SK-N-SH (cell line): ENCODE measurements around the gene IL4R. TPM values are rescaled to one million over a fixed set of nuclear protein-coding genes. Genes with fewer than 3 reads are reported as not detected.

Experiments used
- CTCF ChIA-PET: fragments of 300-600, 350-600 bp; formaldehyde crosslinking; extraction: SDS; loops from one replicate; lab custom pipeline; 2021; lab: Yijun Ruan, JAX
- POLR2A ChIA-PET: fragments of 350-600 bp; sonication (Branson Sonifier 250); formaldehyde crosslinking; extraction: SDS; loops from one replicate; lab custom pipeline; 2020; ENCODE audit warnings: antibody characterized with exemption, inconsistent platforms; lab: Yijun Ruan, JAX
- DNase-seq: peaks from one replicate; pipeline ENCODE4 v3.0.0; 2012
- H2AFZ ChIP-seq: fragments of 200-600 bp; sonication (generic); 2 replicates; pipeline ENCODE4 v1.8.1; 2016; ENCODE audit warnings: antibody characterized with exemption, mild to moderate bottlenecking, low read depth
- H3F3A ChIP-seq: fragments of 200-600 bp; sonication (generic); replicated peaks from 2 replicates; pipeline ENCODE3; 2016; ENCODE audit warnings: antibody characterized with exemption, mild to moderate bottlenecking; ENCODE audit not compliant: insufficient read depth
- H3K27ac ChIP-seq, 2 experiments: fragments of 200-500 bp in 1 of 2; fragments of 200-600 bp in 1 of 2; sonication (Bioruptor generic) in 1 of 2; sonication (generic), shearing (Covaris generic) in 1 of 2; 2 replicates each; pipeline versions ENCODE4 v1.5.1 to v1.6.1; 2014 to 2016; ENCODE audit warnings: low read depth in 2 of 2, inconsistent platforms in 1 of 2, low read length in 1 of 2, mild to moderate bottlenecking in 1 of 2, mixed read lengths in 1 of 2
- H3K27me3 ChIP-seq: fragments of 200-600 bp; sonication (generic), shearing (Covaris generic); 2 replicates; pipeline ENCODE4 v1.6.1; 2016; ENCODE audit warnings: mixed run types; ENCODE audit not compliant: insufficient read depth
- H3K36me3 ChIP-seq, 2 experiments: fragments of 200-500 bp in 1 of 2; fragments of 200-600 bp in 1 of 2; sonication (Bioruptor generic) in 1 of 2; sonication (generic) in 1 of 2; replicated peaks in 1 of 2; 2 replicates each; pipeline versions ENCODE3 to v1.5.1; 2014 to 2016; ENCODE audit warnings: low read length in 1 of 2, mild to moderate bottlenecking in 1 of 2; ENCODE audit not compliant: insufficient read depth in 2 of 2, control insufficient read depth in 1 of 2
- H3K4me1 ChIP-seq, 2 experiments: fragments of 200-500 bp in 1 of 2; fragments of 200-600 bp in 1 of 2; sonication (Bioruptor generic) in 1 of 2; sonication (generic), shearing (Covaris generic) in 1 of 2; 2 replicates each; pipeline versions ENCODE4 v1.5.1 to v1.6.1; 2014 to 2016; ENCODE audit warnings: low read depth in 1 of 2, low read length in 1 of 2, mixed run types in 1 of 2; ENCODE audit not compliant: insufficient read depth in 2 of 2, control insufficient read depth in 1 of 2
- H3K4me2 ChIP-seq: fragments of 200-600 bp; sonication (generic), shearing (Covaris generic); 2 replicates; pipeline ENCODE4 v1.6.1; 2017; ENCODE audit warnings: mixed run types
- H3K4me3 ChIP-seq, 2 experiments: fragments of 200-500 bp in 1 of 2; fragments of 200-600 bp in 1 of 2; sonication (Bioruptor generic) in 1 of 2; sonication (generic), shearing (Covaris generic) in 1 of 2; 2 replicates each; pipeline versions ENCODE4 v1.5.1 to v1.8.1; 2014 to 2016; ENCODE audit warnings: low read depth in 2 of 2, inconsistent platforms in 1 of 2, low read length in 1 of 2, mild to moderate bottlenecking in 1 of 2, mixed read lengths in 1 of 2, moderate library complexity in 1 of 2
- H3K79me2 ChIP-seq: fragments of 200-600 bp; sonication (generic); 2 replicates; pipeline ENCODE4 v1.8.1; 2017; ENCODE audit warnings: mild to moderate bottlenecking; ENCODE audit not compliant: insufficient read depth
- H3K9ac ChIP-seq: fragments of 200-600 bp; sonication (generic); 2 replicates; pipeline ENCODE4 v1.6.1; 2017; ENCODE audit warnings: mixed run types
- H3K9me2 ChIP-seq: fragments of 200-600 bp; sonication (generic); 2 replicates; pipeline ENCODE4 v1.6.1; 2017; ENCODE audit warnings: mixed run types
- H3K9me3 ChIP-seq: fragments of 200-600 bp; sonication (generic); 2 replicates; pipeline ENCODE4 v1.6.1; 2017; ENCODE audit warnings: mixed run types, mild to moderate bottlenecking, moderate library complexity
- H4K20me1 ChIP-seq: fragments of 200-600 bp; sonication (generic); 2 replicates; pipeline ENCODE4 v1.6.1; 2017; ENCODE audit warnings: mild to moderate bottlenecking, mixed run types; ENCODE audit not compliant: insufficient read depth
- CHD2 ChIP-seq: fragments of 150-350 bp; IDR thresholded peaks from 2 replicates; pipeline ENCODE4 v1.6.1; 2018; ENCODE audit warnings: low read length; ENCODE audit not compliant: partially characterized antibody
- CTCF ChIP-seq: fragments of 200-600 bp; sonication (generic); IDR thresholded peaks from 2 replicates; pipeline ENCODE4 v1.6.1; 2017; ENCODE audit warnings: antibody characterized with exemption, mild to moderate bottlenecking, moderate library complexity
- ELF1 ChIP-seq: IDR thresholded peaks from 2 replicates; pipeline ENCODE4 v1.4.0; 2012
- EP300 ChIP-seq, 2 experiments: IDR thresholded peaks; 2 replicates each; pipeline versions ENCODE4 v1.4.0 to v1.6.1; 2012; ENCODE audit warnings: borderline replicate concordance in 1 of 2, low read depth in 1 of 2, low read length in 1 of 2
- EZH2phosphoT487 ChIP-seq: fragments of 200-600 bp; sonication (generic); IDR thresholded peaks from 2 replicates; pipeline ENCODE4 v1.6.1; 2017; ENCODE audit warnings: low read depth, mixed run types, mild to moderate bottlenecking, antibody characterized with exemption, moderate library complexity, borderline replicate concordance
- FOSL2 ChIP-seq: IDR thresholded peaks from 2 replicates; pipeline ENCODE4 v1.4.0; 2012; ENCODE audit warnings: low read depth, mild to moderate bottlenecking, moderate library complexity, borderline replicate concordance
- GABPA ChIP-seq: IDR thresholded peaks from 2 replicates; pipeline ENCODE4 v1.4.0; 2012; ENCODE audit warnings: low read depth, mild to moderate bottlenecking
- IRF3 ChIP-seq: fragments of 150-350 bp; IDR thresholded peaks from 2 replicates; pipeline ENCODE4 v1.6.1; 2016; ENCODE audit warnings: mild to moderate bottlenecking, low read depth, low read length
- MAX ChIP-seq: IDR thresholded peaks from 2 replicates; pipeline ENCODE4 v1.4.0; 2012; ENCODE audit warnings: low read depth
- MXI1 ChIP-seq: IDR thresholded peaks from 2 replicates; pipeline ENCODE4 v1.6.1; 2012; ENCODE audit warnings: mild to moderate bottlenecking, low read depth, low read length, improper control_type of control experiment
- RFX5 ChIP-seq: IDR thresholded peaks from 2 replicates; pipeline ENCODE4 v1.6.1; 2012; ENCODE audit warnings: mild to moderate bottlenecking, improper control_type of control experiment, low read length
- RXRA ChIP-seq: IDR thresholded peaks from 2 replicates; pipeline ENCODE4 v1.4.0; 2012; ENCODE audit warnings: low read depth, mild to moderate bottlenecking, borderline replicate concordance
- SIN3A ChIP-seq: IDR thresholded peaks from 2 replicates; pipeline ENCODE4 v1.6.1; 2012; ENCODE audit warnings: low read depth, mild to moderate bottlenecking, low read length, moderate library complexity, borderline replicate concordance
- TAF1 ChIP-seq: IDR thresholded peaks from 2 replicates; pipeline ENCODE4 v1.6.1; 2012; ENCODE audit warnings: low read depth, mild to moderate bottlenecking, low read length, moderate library complexity, borderline replicate concordance
- TCF12 ChIP-seq: IDR thresholded peaks from 2 replicates; pipeline ENCODE4 v1.4.0; 2012
- TEAD4 ChIP-seq: IDR thresholded peaks from 2 replicates; pipeline ENCODE4 v1.4.0; 2012; ENCODE audit warnings: mild to moderate bottlenecking, borderline replicate concordance; ENCODE audit not compliant: insufficient read depth
- USF1 ChIP-seq: IDR thresholded peaks from 2 replicates; pipeline ENCODE4 v1.4.0; 2012; ENCODE audit warnings: low read depth, borderline replicate concordance
- USF2 ChIP-seq: fragments of 150-350 bp; IDR thresholded peaks from 2 replicates; pipeline ENCODE4 v1.6.1; 2017; ENCODE audit warnings: antibody characterized with exemption, low read length, low read depth, borderline replicate concordance
- YY1 ChIP-seq: IDR thresholded peaks from 2 replicates; pipeline ENCODE4 v1.4.0; 2012; ENCODE audit warnings: low read depth, mild to moderate bottlenecking
- WGBS: methylation state at CpG from one replicate; pipeline ENCODE4 v1.1.6; 2017; ENCODE audit warnings: low lambda C conversion rate; 5-methylcytosine and 5-hydroxymethylcytosine counted together
- polyA plus RNA-seq, 3 experiments: library from polyadenylated mRNA; depleted of rRNA; stranded (reverse); fragments of >200 nt; gene quantifications; 2 replicates each; pipeline ENCODE4 v1.2.3, GENCODE V29; 2012
- TF ChIP-seq, protein P1 (sequence below): IDR thresholded peaks from 2 replicates; pipeline ENCODE4 v1.6.1; 2012; ENCODE audit warnings: mild to moderate bottlenecking, low read depth, low read length, moderate library complexity

Gene IL4R
- polyA plus RNA-seq, 1 of the 3 experiments (the other 2 are of a cell fraction): 16.1 TPM

- H3F3A ChIP-seq: no peaks in the 10 kb centered on the region
- H3K4me3 ChIP-seq: no peak overlapping the region
- no peaks in the 10 kb centered on the region for H3K79me2 ChIP-seq
- H3K9me2 ChIP-seq: no peaks in the 10 kb centered on the region
- H3K27ac ChIP-seq: no peak overlapping the region
- ChIA-PET CTCF (no interaction called here), POLR2A (no interaction called here)
- H3K36me3 ChIP-seq: no peaks in the 10 kb centered on the region
- H4K20me1 ChIP-seq: no peaks in the 10 kb centered on the region
- no peak overlapping the region for H2AFZ ChIP-seq
- no peak overlapping the region for H3K4me2 ChIP-seq
- no peak for DNase-seq
- H3K27me3 ChIP-seq: no peaks in the 10 kb centered on the region; the same call in 1 of the 2 replicates
- 10% methylated on average over 5 of the region's 5 CpGs for WGBS
- H3K9me3 ChIP-seq: no peaks in the 10 kb centered on the region
- TF ChIP-seq MXI1 (no peak), RXRA (no peak), TCF12 (no peak), GABPA (no peak), IRF3 (no peak), RFX5 (no peak), TEAD4 (no peak), YY1 (no peak), EZH2phosphoT487 (no peak), MAX (no peak), CHD2 (no peak), USF2 (no peak), TAF1 (no peak), ELF1 (no peak), EP300 (IDR thresholded peaks at IDR 0.05; ENCODE audit: borderline replicate concordance in 1 of 2, low read depth in 1 of 2, low read length in 1 of 2) (no peak), SIN3A (no peak), CTCF (no peak), FOSL2 (no peak), USF1 (no peak)
- TF ChIP-seq, protein P1, sequence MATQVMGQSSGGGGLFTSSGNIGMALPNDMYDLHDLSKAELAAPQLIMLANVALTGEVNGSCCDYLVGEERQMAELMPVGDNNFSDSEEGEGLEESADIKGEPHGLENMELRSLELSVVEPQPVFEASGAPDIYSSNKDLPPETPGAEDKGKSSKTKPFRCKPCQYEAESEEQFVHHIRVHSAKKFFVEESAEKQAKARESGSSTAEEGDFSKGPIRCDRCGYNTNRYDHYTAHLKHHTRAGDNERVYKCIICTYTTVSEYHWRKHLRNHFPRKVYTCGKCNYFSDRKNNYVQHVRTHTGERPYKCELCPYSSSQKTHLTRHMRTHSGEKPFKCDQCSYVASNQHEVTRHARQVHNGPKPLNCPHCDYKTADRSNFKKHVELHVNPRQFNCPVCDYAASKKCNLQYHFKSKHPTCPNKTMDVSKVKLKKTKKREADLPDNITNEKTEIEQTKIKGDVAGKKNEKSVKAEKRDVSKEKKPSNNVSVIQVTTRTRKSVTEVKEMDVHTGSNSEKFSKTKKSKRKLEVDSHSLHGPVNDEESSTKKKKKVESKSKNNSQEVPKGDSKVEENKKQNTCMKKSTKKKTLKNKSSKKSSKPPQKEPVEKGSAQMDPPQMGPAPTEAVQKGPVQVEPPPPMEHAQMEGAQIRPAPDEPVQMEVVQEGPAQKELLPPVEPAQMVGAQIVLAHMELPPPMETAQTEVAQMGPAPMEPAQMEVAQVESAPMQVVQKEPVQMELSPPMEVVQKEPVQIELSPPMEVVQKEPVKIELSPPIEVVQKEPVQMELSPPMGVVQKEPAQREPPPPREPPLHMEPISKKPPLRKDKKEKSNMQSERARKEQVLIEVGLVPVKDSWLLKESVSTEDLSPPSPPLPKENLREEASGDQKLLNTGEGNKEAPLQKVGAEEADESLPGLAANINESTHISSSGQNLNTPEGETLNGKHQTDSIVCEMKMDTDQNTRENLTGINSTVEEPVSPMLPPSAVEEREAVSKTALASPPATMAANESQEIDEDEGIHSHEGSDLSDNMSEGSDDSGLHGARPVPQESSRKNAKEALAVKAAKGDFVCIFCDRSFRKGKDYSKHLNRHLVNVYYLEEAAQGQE: no peak
- no peak overlapping the region for H3K9ac ChIP-seq
- no peaks in the 10 kb centered on the region for H3K4me1 ChIP-seq
These were observed 70.7 kb downstream of the IL4R start for GRCh38 chr16:27384425-27384824.
